ENCODE data around the gene KLHL29. TPM values are rescaled to one million over a fixed set of nuclear protein-coding genes. Genes with fewer than 3 reads are reported as not detected.

KLHL29 gene
- total and polyA plus RNA-seq, 2 experiments from 2014 or later: 1.5 to 6.5 TPM

DNA sequence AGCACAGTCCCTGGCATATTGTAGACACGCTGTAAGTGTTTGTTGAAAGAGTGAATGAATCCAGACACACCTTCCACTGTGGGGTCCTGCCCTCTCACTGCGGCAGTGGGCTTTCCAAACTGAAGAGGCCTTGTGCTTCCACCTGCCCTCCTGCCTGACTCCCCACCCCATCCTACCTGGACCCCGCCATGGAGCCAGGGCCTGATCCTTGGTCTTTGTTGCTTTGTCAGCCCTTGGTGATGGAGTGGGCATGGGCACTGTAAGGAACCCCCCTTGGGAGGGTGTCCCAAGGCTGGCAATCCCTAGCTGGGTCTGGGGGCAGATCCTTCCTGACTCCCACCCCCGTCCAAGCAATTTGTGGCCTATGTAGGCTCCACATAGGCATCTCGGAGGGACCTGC, 33.1 kb downstream of the KLHL29 start:
- Mint-ChIP-seq H3K27ac (no peak overlapping the region), H3K9me3 (no peaks in the 10 kb centered on the region)

More for the DNA sequence above, 33.1 kb downstream of the KLHL29 start:
- H3K27me3 Mint-ChIP-seq (ENCODE audit: insufficient read depth, low read depth, poor library complexity): peaks cover 4% of the 10 kb centered on the region
- no peak overlapping the region for H3K4me3 Mint-ChIP-seq
- Histone ChIP-seq H3K27me3 (ENCODE audit: insufficient read depth) (no peaks in the 10 kb centered on the region), H3K9me2 (ENCODE audit: insufficient read depth) (no peaks in the 10 kb centered on the region; the same call in 1 of the 2 replicates), H3K4me2 (no peak overlapping the region), H3K4me1 (ENCODE audit: insufficient read depth) (no peaks in the 10 kb centered on the region), H2AFZ (no peak overlapping the region), H3K4me3 (no peak overlapping the region), H4K20me1 (replicated peaks; ENCODE audit: insufficient read depth) (0 out of 2 replicates have a peak, but pooled peaks cover 3% of the 10 kb centered on the region), H3K27ac (ENCODE audit: low read depth) (no peak overlapping the region), H3K79me2 (replicated peaks; ENCODE audit: insufficient read depth) (no peaks in the 10 kb centered on the region), H3F3A (replicated peaks; ENCODE audit: low read depth) (no peaks in the 10 kb centered on the region), H3K36me3 (ENCODE audit: insufficient read depth) (no peaks in the 10 kb centered on the region)
- H3K36me3 Mint-ChIP-seq (ENCODE audit: low read depth): no peaks in the 10 kb centered on the region; the same call in 2 of the 3 replicates
- H3K4me1 Mint-ChIP-seq: peaks cover 7% of the 10 kb centered on the region; the same call in 2 of the 3 replicates
- no peak for DNase-seq (ENCODE audit: low spot score)
- ATAC-seq: no peak
- TF ChIP-seq ZNF331 (CRISPR knock-in tag; IDR thresholded peaks at IDR 0.05; ENCODE audit: low read depth) (no peak), NANOG (IDR thresholded peaks at IDR 0.05; ENCODE audit: borderline replicate concordance) (no peak), POLR2AphosphoS5 (IDR thresholded peaks at IDR 0.05; ENCODE audit: low read depth) (no peak), EZH2phosphoT487 (IDR thresholded peaks at IDR 0.05; ENCODE audit: unreplicated experiment) (no peak), STAT1 (IDR thresholded peaks at IDR 0.05; ENCODE audit: unreplicated experiment) (no peak)
- TF ChIP-seq, protein P1, sequence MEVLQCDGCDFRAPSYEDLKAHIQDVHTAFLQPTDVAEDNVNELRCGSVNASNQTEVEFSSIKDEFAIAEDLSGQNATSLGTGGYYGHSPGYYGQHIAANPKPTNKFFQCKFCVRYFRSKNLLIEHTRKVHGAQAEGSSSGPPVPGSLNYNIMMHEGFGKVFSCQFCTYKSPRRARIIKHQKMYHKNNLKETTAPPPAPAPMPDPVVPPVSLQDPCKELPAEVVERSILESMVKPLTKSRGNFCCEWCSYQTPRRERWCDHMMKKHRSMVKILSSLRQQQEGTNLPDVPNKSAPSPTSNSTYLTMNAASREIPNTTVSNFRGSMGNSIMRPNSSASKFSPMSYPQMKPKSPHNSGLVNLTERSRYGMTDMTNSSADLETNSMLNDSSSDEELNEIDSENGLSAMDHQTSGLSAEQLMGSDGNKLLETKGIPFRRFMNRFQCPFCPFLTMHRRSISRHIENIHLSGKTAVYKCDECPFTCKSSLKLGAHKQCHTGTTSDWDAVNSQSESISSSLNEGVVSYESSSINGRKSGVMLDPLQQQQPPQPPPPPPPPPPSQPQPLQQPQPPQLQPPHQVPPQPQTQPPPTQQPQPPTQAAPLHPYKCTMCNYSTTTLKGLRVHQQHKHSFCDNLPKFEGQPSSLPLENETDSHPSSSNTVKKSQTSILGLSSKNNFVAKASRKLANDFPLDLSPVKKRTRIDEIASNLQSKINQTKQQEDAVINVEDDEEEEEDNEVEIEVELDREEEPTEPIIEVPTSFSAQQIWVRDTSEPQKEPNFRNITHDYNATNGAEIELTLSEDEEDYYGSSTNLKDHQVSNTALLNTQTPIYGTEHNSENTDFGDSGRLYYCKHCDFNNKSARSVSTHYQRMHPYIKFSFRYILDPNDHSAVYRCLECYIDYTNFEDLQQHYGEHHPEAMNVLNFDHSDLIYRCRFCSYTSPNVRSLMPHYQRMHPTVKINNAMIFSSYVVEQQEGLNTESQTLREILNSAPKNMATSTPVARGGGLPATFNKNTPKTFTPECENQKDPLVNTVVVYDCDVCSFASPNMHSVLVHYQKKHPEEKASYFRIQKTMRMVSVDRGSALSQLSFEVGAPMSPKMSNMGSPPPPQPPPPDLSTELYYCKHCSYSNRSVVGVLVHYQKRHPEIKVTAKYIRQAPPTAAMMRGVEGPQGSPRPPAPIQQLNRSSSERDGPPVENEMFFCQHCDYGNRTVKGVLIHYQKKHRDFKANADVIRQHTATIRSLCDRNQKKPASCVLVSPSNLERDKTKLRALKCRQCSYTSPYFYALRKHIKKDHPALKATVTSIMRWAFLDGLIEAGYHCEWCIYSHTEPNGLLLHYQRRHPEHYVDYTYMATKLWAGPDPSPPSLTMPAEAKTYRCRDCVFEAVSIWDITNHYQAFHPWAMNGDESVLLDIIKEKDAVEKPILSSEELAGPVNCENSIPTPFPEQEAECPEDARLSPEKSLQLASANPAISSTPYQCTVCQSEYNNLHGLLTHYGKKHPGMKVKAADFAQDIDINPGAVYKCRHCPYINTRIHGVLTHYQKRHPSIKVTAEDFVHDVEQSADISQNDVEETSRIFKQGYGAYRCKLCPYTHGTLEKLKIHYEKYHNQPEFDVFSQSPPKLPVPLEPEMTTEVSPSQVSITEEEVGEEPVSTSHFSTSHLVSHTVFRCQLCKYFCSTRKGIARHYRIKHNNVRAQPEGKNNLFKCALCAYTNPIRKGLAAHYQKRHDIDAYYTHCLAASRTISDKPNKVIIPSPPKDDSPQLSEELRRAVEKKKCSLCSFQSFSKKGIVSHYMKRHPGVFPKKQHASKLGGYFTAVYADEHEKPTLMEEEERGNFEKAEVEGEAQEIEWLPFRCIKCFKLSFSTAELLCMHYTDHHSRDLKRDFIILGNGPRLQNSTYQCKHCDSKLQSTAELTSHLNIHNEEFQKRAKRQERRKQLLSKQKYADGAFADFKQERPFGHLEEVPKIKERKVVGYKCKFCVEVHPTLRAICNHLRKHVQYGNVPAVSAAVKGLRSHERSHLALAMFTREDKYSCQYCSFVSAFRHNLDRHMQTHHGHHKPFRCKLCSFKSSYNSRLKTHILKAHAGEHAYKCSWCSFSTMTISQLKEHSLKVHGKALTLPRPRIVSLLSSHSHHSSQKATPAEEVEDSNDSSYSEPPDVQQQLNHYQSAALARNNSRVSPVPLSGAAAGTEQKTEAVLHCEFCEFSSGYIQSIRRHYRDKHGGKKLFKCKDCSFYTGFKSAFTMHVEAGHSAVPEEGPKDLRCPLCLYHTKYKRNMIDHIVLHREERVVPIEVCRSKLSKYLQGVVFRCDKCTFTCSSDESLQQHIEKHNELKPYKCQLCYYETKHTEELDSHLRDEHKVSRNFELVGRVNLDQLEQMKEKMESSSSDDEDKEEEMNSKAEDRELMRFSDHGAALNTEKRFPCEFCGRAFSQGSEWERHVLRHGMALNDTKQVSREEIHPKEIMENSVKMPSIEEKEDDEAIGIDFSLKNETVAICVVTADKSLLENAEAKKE (CRISPR knock-in tag; IDR thresholded peaks at IDR 0.05): no peak
- TF ChIP-seq, protein P2, sequence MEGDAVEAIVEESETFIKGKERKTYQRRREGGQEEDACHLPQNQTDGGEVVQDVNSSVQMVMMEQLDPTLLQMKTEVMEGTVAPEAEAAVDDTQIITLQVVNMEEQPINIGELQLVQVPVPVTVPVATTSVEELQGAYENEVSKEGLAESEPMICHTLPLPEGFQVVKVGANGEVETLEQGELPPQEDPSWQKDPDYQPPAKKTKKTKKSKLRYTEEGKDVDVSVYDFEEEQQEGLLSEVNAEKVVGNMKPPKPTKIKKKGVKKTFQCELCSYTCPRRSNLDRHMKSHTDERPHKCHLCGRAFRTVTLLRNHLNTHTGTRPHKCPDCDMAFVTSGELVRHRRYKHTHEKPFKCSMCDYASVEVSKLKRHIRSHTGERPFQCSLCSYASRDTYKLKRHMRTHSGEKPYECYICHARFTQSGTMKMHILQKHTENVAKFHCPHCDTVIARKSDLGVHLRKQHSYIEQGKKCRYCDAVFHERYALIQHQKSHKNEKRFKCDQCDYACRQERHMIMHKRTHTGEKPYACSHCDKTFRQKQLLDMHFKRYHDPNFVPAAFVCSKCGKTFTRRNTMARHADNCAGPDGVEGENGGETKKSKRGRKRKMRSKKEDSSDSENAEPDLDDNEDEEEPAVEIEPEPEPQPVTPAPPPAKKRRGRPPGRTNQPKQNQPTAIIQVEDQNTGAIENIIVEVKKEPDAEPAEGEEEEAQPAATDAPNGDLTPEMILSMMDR (conservative IDR thresholded peaks at IDR 0.05; ENCODE audit: low read depth in 2 of 2): no peak
